SK-N-SH (cell line): Measurements from ENCODE around the gene DNAJC16. TPM values are rescaled to one million over a fixed set of nuclear protein-coding genes. Genes with fewer than 3 reads are reported as not detected.

Source experiments
- CTCF ChIA-PET: fragments of 300-600, 350-600 bp; formaldehyde crosslinking; extraction: SDS; loops from one replicate; lab custom pipeline; 2021; lab: Yijun Ruan, JAX
- POLR2A ChIA-PET: fragments of 350-600 bp; sonication (Branson Sonifier 250); formaldehyde crosslinking; extraction: SDS; loops from one replicate; lab custom pipeline; 2020; ENCODE audit warnings: antibody characterized with exemption, inconsistent platforms; lab: Yijun Ruan, JAX
- DNase-seq: peaks from one replicate; pipeline ENCODE4 v3.0.0; 2012
- H2AFZ ChIP-seq: fragments of 200-600 bp; sonication (generic); 2 replicates; pipeline ENCODE4 v1.8.1; 2016; ENCODE audit warnings: antibody characterized with exemption, mild to moderate bottlenecking, low read depth
- H3F3A ChIP-seq: fragments of 200-600 bp; sonication (generic); replicated peaks from 2 replicates; pipeline ENCODE3; 2016; ENCODE audit warnings: antibody characterized with exemption, mild to moderate bottlenecking; ENCODE audit not compliant: insufficient read depth
- H3K27ac ChIP-seq, 2 experiments: fragments of 200-500 bp in 1 of 2; fragments of 200-600 bp in 1 of 2; sonication (Bioruptor generic) in 1 of 2; sonication (generic), shearing (Covaris generic) in 1 of 2; 2 replicates each; pipeline versions ENCODE4 v1.5.1 to v1.6.1; 2014 to 2016; ENCODE audit warnings: low read depth in 2 of 2, inconsistent platforms in 1 of 2, low read length in 1 of 2, mild to moderate bottlenecking in 1 of 2, mixed read lengths in 1 of 2
- H3K27me3 ChIP-seq: fragments of 200-600 bp; sonication (generic), shearing (Covaris generic); 2 replicates; pipeline ENCODE4 v1.6.1; 2016; ENCODE audit warnings: mixed run types; ENCODE audit not compliant: insufficient read depth
- H3K36me3 ChIP-seq, 2 experiments: fragments of 200-500 bp in 1 of 2; fragments of 200-600 bp in 1 of 2; sonication (Bioruptor generic) in 1 of 2; sonication (generic) in 1 of 2; replicated peaks in 1 of 2; 2 replicates each; pipeline versions ENCODE3 to v1.5.1; 2014 to 2016; ENCODE audit warnings: low read length in 1 of 2, mild to moderate bottlenecking in 1 of 2; ENCODE audit not compliant: insufficient read depth in 2 of 2, control insufficient read depth in 1 of 2
- H3K4me1 ChIP-seq, 2 experiments: fragments of 200-500 bp in 1 of 2; fragments of 200-600 bp in 1 of 2; sonication (Bioruptor generic) in 1 of 2; sonication (generic), shearing (Covaris generic) in 1 of 2; 2 replicates each; pipeline versions ENCODE4 v1.5.1 to v1.6.1; 2014 to 2016; ENCODE audit warnings: low read depth in 1 of 2, low read length in 1 of 2, mixed run types in 1 of 2; ENCODE audit not compliant: insufficient read depth in 2 of 2, control insufficient read depth in 1 of 2
- H3K4me2 ChIP-seq: fragments of 200-600 bp; sonication (generic), shearing (Covaris generic); 2 replicates; pipeline ENCODE4 v1.6.1; 2017; ENCODE audit warnings: mixed run types
- H3K4me3 ChIP-seq, 2 experiments: fragments of 200-500 bp in 1 of 2; fragments of 200-600 bp in 1 of 2; sonication (Bioruptor generic) in 1 of 2; sonication (generic), shearing (Covaris generic) in 1 of 2; 2 replicates each; pipeline versions ENCODE4 v1.5.1 to v1.8.1; 2014 to 2016; ENCODE audit warnings: low read depth in 2 of 2, inconsistent platforms in 1 of 2, low read length in 1 of 2, mild to moderate bottlenecking in 1 of 2, mixed read lengths in 1 of 2, moderate library complexity in 1 of 2
- H3K79me2 ChIP-seq: fragments of 200-600 bp; sonication (generic); 2 replicates; pipeline ENCODE4 v1.8.1; 2017; ENCODE audit warnings: mild to moderate bottlenecking; ENCODE audit not compliant: insufficient read depth
- H3K9ac ChIP-seq: fragments of 200-600 bp; sonication (generic); 2 replicates; pipeline ENCODE4 v1.6.1; 2017; ENCODE audit warnings: mixed run types
- H3K9me2 ChIP-seq: fragments of 200-600 bp; sonication (generic); 2 replicates; pipeline ENCODE4 v1.6.1; 2017; ENCODE audit warnings: mixed run types
- H3K9me3 ChIP-seq: fragments of 200-600 bp; sonication (generic); 2 replicates; pipeline ENCODE4 v1.6.1; 2017; ENCODE audit warnings: mixed run types, mild to moderate bottlenecking, moderate library complexity
- H4K20me1 ChIP-seq: fragments of 200-600 bp; sonication (generic); 2 replicates; pipeline ENCODE4 v1.6.1; 2017; ENCODE audit warnings: mild to moderate bottlenecking, mixed run types; ENCODE audit not compliant: insufficient read depth
- CHD2 ChIP-seq: fragments of 150-350 bp; IDR thresholded peaks from 2 replicates; pipeline ENCODE4 v1.6.1; 2018; ENCODE audit warnings: low read length; ENCODE audit not compliant: partially characterized antibody
- CTCF ChIP-seq: fragments of 200-600 bp; sonication (generic); IDR thresholded peaks from 2 replicates; pipeline ENCODE4 v1.6.1; 2017; ENCODE audit warnings: antibody characterized with exemption, mild to moderate bottlenecking, moderate library complexity
- FOXJ3 ChIP-seq: sonication (generic); formaldehyde crosslinking; IDR thresholded peaks from 2 replicates; pipeline ENCODE4 v1.5.1; 2020; ENCODE audit warnings: mild to moderate bottlenecking, missing genetic modification reagents
- FOXM1 ChIP-seq: IDR thresholded peaks from 2 replicates; pipeline ENCODE4 v1.4.0; 2012; ENCODE audit warnings: low read depth, mild to moderate bottlenecking
- GABPA ChIP-seq: IDR thresholded peaks from 2 replicates; pipeline ENCODE4 v1.4.0; 2012; ENCODE audit warnings: low read depth, mild to moderate bottlenecking
- JUND ChIP-seq: IDR thresholded peaks from 2 replicates; pipeline ENCODE4 v1.4.0; 2012
- MEF2A ChIP-seq: IDR thresholded peaks from 2 replicates; pipeline ENCODE4 v1.4.0; 2012; ENCODE audit warnings: low read depth, borderline replicate concordance
- NFIC ChIP-seq: IDR thresholded peaks from 2 replicates; pipeline ENCODE4 v1.4.0; 2012; ENCODE audit warnings: borderline replicate concordance
- NRF1 ChIP-seq: IDR thresholded peaks from 2 replicates; pipeline ENCODE4 v1.6.1; 2012; ENCODE audit warnings: low read depth, mild to moderate bottlenecking, low read length
- RCOR1 ChIP-seq: fragments of 150-350 bp; IDR thresholded peaks from 2 replicates; pipeline ENCODE4 v1.6.1; 2017; ENCODE audit warnings: antibody characterized with exemption, low read length
- RFX5 ChIP-seq: IDR thresholded peaks from 2 replicates; pipeline ENCODE4 v1.6.1; 2012; ENCODE audit warnings: mild to moderate bottlenecking, improper control_type of control experiment, low read length
- RXRA ChIP-seq: IDR thresholded peaks from 2 replicates; pipeline ENCODE4 v1.4.0; 2012; ENCODE audit warnings: low read depth, mild to moderate bottlenecking, borderline replicate concordance
- TAF1 ChIP-seq: IDR thresholded peaks from 2 replicates; pipeline ENCODE4 v1.6.1; 2012; ENCODE audit warnings: low read depth, mild to moderate bottlenecking, low read length, moderate library complexity, borderline replicate concordance
- TEAD4 ChIP-seq: IDR thresholded peaks from 2 replicates; pipeline ENCODE4 v1.4.0; 2012; ENCODE audit warnings: mild to moderate bottlenecking, borderline replicate concordance; ENCODE audit not compliant: insufficient read depth
- USF1 ChIP-seq: IDR thresholded peaks from 2 replicates; pipeline ENCODE4 v1.4.0; 2012; ENCODE audit warnings: low read depth, borderline replicate concordance
- USF2 ChIP-seq: fragments of 150-350 bp; IDR thresholded peaks from 2 replicates; pipeline ENCODE4 v1.6.1; 2017; ENCODE audit warnings: antibody characterized with exemption, low read length, low read depth, borderline replicate concordance
- YY1 ChIP-seq: IDR thresholded peaks from 2 replicates; pipeline ENCODE4 v1.4.0; 2012; ENCODE audit warnings: low read depth, mild to moderate bottlenecking
- WGBS: methylation state at CpG from one replicate; pipeline ENCODE4 v1.1.6; 2017; ENCODE audit warnings: low lambda C conversion rate; 5-methylcytosine and 5-hydroxymethylcytosine counted together
- polyA plus RNA-seq, 3 experiments: library from polyadenylated mRNA; depleted of rRNA; stranded (reverse); fragments of >200 nt; gene quantifications; 2 replicates each; pipeline ENCODE4 v1.2.3, GENCODE V29; 2012

DNAJC16 gene
- polyA plus RNA-seq, 1 of the 3 experiments (the other 2 are of a cell fraction): 8.4 TPM

GRCh38 chr1:15598436-15598835 is 71.8 kb downstream of the DNAJC16 start:
- H4K20me1 ChIP-seq: no peaks in the 10 kb centered on the region
- no peak for DNase-seq
- no peaks in the 10 kb centered on the region; the same call in 1 of the 2 replicates for H3K79me2 ChIP-seq
- WGBS: 54% methylated on average over 2 of the region's 2 CpGs
- H3K9me3 ChIP-seq: no peaks in the 10 kb centered on the region
- H3K9me2 ChIP-seq: no peaks in the 10 kb centered on the region
- H3K27me3 ChIP-seq: no peaks in the 10 kb centered on the region
- CTCF ChIA-PET: interaction anchor here (0.7 to 0.9 kb wide), 2 partner anchors 15 to 133 kb away, joined by 3 read pairs; no protein-coding TSS in a partner anchor
- no peak overlapping the region for H3K4me2 ChIP-seq
- H3K4me1 ChIP-seq: peaks cover 0 to 3% of the 10 kb centered on the region in 2 experiments; a peak in 2 of 4 replicates
- peaks cover 6% of the 10 kb centered on the region for H3F3A ChIP-seq
- POLR2A ChIA-PET: interaction anchor here (1.0 kb wide), 1 partner anchor 765 kb away, joined by 3 read pairs; no protein-coding TSS in a partner anchor
- no peaks in the 10 kb centered on the region for H3K36me3 ChIP-seq
- H3K9ac ChIP-seq: no peak overlapping the region
- H3K27ac ChIP-seq: no peak overlapping the region
- no peak overlapping the region for H3K4me3 ChIP-seq
- no peak overlapping the region for H2AFZ ChIP-seq
- TF ChIP-seq CTCF (no peak), JUND (no peak), RFX5 (no peak), USF1 (no peak), FOXJ3 (CRISPR knock-in tag) (no peak), RCOR1 (no peak), YY1 (no peak), USF2 (no peak), TAF1 (no peak), CHD2 (no peak), NFIC (no peak), RXRA (no peak), GABPA (no peak), TEAD4 (no peak), NRF1 (no peak), FOXM1 (no peak), MEF2A (no peak)
